ENCODE results near the gene TRABD2B.

The TRABD2B gene

GRCh38 chr1:47997289-47998200 lies at the start of gene TRABD2B:
TSS of gene TRABD2B (minus strand) at chr1:47997385.
- peak; percentile 2 for DNase-seq

GRCh38 chr1:48044311-48044710 lies 47.1 kb upstream of the TRABD2B start:
- no peak for DNase-seq

GRCh38 chr1:48043622-48044021 lies 46.4 kb upstream of the TRABD2B start:
- DNase-seq, result no peak

- no peak for DNase-seq
Measured at GRCh38 chr1:48040154-48040553, 43.0 kb upstream of the TRABD2B start.

GRCh38 chr1:48039088-48040054 lies 42.2 kb upstream of the TRABD2B start:
- no peak for DNase-seq

GRCh38 chr1:48038270-48038767 lies 41.1 kb upstream of the TRABD2B start:
- no peak for DNase-seq

GRCh38 chr1:48036710-48037355 lies 39.6 kb upstream of the TRABD2B start:
- no peak for DNase-seq

GRCh38 chr1:48035371-48036141 lies 38.4 kb upstream of the TRABD2B start:
- no peak for DNase-seq

- no peak for DNase-seq
Measured at GRCh38 chr1:48033495-48034045, 36.4 kb upstream of the TRABD2B start.

GRCh38 chr1:48031676-48032075 lies 34.5 kb upstream of the TRABD2B start:
- no peak for DNase-seq

- no peak for DNase-seq
Measured at GRCh38 chr1:48030696-48031365, 33.6 kb upstream of the TRABD2B start.

- DNase-seq, result no peak
Measured at GRCh38 chr1:48030211-48030610, 33.0 kb upstream of the TRABD2B start.

GRCh38 chr1:48028218-48029069 lies 31.3 kb upstream of the TRABD2B start:
- DNase-seq, result no peak

- no peak for DNase-seq
Measured at GRCh38 chr1:48027533-48027835, 30.3 kb upstream of the TRABD2B start.

GRCh38 chr1:48026701-48027532 lies 29.7 kb upstream of the TRABD2B start:
- no peak for DNase-seq

GRCh38 chr1:48026275-48026674 lies 29.1 kb upstream of the TRABD2B start:
- no peak for DNase-seq

GRCh38 chr1:48025076-48025475 lies 27.9 kb upstream of the TRABD2B start:
- DNase-seq, result no peak

- DNase-seq, result no peak
Measured at GRCh38 chr1:48023488-48023887, 26.3 kb upstream of the TRABD2B start.

GRCh38 chr1:48022306-48022705 lies 25.1 kb upstream of the TRABD2B start:
- no peak for DNase-seq
